ENCODE results near the gene STT3B.

DNA sequence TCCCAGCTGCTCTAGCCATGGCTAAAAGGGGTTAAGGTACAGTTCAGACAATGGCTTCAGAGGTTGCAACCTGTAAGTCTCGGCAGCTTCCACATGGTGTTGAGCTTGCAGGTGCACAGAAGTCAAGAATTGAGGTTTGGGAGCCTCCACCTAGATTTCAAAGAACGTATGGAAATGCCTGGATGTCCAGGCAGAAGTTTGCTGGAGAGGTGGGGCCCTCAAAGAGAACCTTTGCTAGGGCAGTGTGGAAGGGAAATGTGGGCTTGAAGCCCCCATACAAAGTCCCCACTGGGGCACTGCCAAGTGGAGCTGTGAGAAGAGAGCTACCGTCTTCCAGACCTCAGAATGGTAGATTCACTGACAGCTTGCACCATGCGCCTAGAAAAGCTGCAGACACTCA lies 73.7 kb downstream of the STT3B start:
- TF ChIP-seq, protein P1, sequence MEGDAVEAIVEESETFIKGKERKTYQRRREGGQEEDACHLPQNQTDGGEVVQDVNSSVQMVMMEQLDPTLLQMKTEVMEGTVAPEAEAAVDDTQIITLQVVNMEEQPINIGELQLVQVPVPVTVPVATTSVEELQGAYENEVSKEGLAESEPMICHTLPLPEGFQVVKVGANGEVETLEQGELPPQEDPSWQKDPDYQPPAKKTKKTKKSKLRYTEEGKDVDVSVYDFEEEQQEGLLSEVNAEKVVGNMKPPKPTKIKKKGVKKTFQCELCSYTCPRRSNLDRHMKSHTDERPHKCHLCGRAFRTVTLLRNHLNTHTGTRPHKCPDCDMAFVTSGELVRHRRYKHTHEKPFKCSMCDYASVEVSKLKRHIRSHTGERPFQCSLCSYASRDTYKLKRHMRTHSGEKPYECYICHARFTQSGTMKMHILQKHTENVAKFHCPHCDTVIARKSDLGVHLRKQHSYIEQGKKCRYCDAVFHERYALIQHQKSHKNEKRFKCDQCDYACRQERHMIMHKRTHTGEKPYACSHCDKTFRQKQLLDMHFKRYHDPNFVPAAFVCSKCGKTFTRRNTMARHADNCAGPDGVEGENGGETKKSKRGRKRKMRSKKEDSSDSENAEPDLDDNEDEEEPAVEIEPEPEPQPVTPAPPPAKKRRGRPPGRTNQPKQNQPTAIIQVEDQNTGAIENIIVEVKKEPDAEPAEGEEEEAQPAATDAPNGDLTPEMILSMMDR (conservative IDR thresholded peaks at IDR 0.05; ENCODE audit: low read depth, low read length): no peak
- TF ChIP-seq EZH2 (IDR thresholded peaks at IDR 0.05; ENCODE audit: low read length, unreplicated experiment) (no peak), EZH2phosphoT487 (IDR thresholded peaks at IDR 0.05; ENCODE audit: borderline replicate concordance, low read length) (no peak)
